VCaP (cell line): Measurements from ENCODE around the gene FOXJ3.

Experiments
- H3K27ac ChIP-seq: fragments of 450-650 bp; 2 replicates; pipeline ENCODE4 v1.5.1; 2017
- CTCF ChIP-seq: fragments of 450-650 bp; conservative IDR thresholded peaks from 2 replicates; pipeline ENCODE4 v1.5.1; 2017; ENCODE audit warnings: mild to moderate bottlenecking, moderate library complexity

Gene FOXJ3

GRCh38 chr1:42318601-42319000 lies 16.4 kb downstream of the FOXJ3 start:
- no peak overlapping the region for H3K27ac ChIP-seq
- TF ChIP-seq CTCF = no peak

- no peak for TF ChIP-seq CTCF
- H3K27ac ChIP-seq = no peak overlapping the region
Measured at GRCh38 chr1:42317308-42317707, 17.7 kb downstream of the FOXJ3 start.

DNA sequence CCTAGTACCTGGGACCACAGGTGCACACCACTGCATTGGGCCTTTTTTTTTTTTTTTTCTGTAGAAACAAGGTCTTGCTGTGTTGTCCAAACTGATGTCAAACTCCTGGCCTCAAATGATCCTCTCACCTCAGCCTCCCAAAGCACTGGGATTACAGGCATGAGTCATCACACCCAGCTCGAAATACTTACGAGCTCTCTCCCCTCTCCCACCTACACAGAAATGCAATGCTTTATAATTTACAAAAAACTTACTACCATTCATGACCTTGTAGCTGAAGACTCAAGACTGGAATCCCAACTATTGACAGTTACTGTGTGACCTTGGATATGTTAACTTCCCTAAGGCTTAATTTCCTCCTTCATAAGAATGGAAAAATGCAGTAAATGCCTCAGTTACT lies 18.7 kb downstream of the FOXJ3 start:
- TF ChIP-seq CTCF = no peak
- no peak overlapping the region for H3K27ac ChIP-seq

DNA sequence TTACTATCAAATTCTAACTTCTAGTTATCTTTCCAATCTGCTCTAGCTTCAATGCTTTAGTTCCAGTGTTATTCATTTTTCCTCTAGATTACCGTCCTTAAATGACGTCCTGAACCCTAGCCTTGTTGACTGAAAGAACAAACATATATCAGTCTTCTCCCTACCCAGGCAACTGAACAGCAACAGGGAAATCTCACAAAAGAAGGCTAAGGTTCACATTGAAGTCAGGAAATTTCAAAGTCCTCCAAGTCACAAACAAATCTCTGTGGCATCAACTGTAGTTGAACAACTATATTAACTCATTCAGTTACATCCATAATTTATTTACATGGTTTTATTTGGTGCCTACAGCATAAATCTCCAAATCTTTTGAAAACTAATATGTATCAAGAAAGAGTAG lies 19.5 kb downstream of the FOXJ3 start:
- H3K27ac ChIP-seq = no peak overlapping the region
- no peak for TF ChIP-seq CTCF

- peak overlapping the region; percentile 50; the same call in 1 of the 2 replicates for H3K27ac ChIP-seq
- no peak for TF ChIP-seq CTCF
Measured at GRCh38 chr1:42313970-42314369, 21.1 kb downstream of the FOXJ3 start.

- TF ChIP-seq CTCF = no peak
- peak overlapping the region; percentile 50 for H3K27ac ChIP-seq
Measured at GRCh38 chr1:42312576-42313212, 22.3 kb downstream of the FOXJ3 start.

GRCh38 chr1:42311897-42312296 lies 23.1 kb downstream of the FOXJ3 start:
- TF ChIP-seq CTCF = no peak
- H3K27ac ChIP-seq = peak overlapping the region; percentile 50; the same call in 1 of the 2 replicates
